ENCODE results near the gene GCH1.
"Not testable (repeated sequence)": the region's sequence is repeated elsewhere in the genome, so short reads cannot be mapped to it uniquely, and the experiment has no call there.

Gene GCH1

DNA sequence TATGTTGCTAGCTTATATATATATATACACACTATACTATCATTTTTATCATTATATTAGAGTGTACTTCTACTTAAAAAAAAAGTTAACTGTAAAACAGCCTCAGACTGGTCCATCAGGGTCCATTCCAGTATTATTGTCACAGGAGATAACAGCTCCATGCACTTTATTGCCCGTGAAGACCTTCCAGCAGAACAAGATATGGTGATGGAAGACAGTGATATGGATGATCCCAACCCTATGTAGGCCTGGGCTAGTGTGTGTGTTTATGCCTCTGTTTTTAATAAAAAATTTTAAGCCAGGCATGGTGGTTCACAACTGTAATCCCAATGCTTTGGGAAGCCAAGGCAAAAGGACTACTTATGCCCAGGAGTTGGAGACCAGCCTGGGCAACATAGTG is 86.2 kb downstream of the GCH1 start:
- no peak for DNase-seq

DNA sequence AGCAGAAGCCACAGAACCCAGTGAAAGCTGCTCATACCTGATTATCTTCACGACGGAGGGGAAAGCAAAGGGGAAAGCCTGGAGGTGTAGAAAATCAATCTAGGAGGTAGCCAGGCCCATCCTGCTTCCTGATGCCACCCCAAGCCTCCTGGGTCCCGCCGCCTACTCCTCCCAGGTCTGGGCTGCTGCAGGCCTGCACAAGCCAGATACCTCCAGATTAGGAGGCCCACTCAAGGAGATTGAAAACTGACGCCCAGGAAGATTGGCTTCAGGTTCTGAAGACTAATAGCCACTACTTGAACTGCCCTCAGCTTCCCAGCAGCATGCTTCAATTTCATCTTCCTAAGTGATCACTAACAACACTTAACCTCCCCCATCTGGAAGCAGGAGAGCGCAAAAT is 87.1 kb downstream of the GCH1 start:
- DNase-seq: no peak

DNA sequence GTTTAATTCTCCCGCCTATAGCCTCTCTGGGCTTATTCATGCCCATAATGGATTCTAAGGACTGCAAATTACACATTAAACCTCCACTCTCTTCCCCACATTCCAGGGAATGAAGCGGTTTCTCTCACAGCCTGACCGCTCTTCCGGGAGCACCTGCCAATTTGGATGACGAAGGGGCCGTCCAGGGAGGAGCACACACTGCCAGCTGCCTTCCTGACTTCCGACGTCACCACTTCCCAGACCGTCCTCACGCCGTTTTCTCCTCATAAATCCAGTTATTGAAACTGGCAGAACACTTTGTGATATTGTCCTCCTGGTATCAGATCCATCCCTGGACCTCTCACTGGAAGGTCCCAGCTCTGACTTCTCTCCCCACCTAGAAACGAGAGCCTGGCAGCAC is 87.6 kb downstream of the GCH1 start:
- DNase-seq: peak; percentile 46

DNA sequence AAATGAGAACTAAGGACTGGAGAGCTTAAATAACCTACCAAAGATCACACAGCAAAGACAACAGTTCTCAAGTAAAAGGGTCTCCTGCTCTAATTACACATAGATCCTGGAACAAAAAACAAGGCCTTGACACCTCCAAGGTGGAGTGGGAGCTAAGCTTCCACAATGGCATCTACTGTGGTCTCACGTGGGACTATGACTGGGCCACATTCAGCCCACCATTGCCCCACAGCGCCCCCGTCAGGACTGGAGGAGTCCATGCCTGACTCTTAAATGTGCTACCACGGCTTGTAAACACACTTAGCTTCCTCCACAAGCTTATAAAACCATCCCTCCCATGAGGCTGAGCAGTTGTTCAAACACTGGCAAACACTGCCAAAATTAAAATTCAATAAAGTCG is 88.5 kb downstream of the GCH1 start:
- DNase-seq: peak; percentile 11

DNA sequence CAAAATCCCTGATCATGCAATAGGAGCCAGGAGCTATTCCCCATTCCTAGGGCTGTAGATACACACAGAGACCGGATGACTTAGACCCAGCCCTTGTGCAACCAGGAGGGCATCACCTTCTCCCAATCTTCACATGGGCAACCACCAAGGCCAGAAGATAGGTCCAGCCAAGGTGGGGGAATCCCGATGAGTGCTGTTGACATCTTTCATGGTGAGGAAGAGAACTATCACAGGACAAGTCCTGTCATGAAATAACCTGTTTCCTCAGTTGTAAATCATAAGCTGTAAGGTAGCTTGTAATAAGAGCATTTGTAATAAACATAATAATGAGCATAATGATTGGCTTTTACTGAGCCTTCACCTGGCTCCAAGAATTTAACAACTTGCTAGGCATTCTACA is 89.5 kb downstream of the GCH1 start:
- DNase-seq: no peak

DNA sequence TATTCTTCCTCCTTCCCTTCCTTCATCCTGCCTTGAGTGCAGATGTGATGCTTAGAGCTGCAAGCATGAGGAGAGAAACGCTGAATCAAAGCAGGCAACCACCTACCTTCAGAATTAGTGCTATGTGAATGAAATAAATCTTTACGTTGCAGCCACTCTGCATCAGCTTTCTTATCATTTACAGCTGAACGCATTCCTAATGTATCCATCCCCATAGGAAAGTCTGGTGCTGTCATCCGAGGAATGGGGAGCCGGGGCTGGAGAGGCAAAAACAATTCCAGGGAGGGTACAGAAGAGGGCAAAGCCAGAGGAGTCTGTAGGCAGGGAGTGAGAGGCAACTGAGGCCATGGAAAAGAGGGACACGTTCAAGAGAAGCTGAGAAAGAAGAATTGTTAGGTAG is 90.0 kb downstream of the GCH1 start:
- no peak for DNase-seq

DNA sequence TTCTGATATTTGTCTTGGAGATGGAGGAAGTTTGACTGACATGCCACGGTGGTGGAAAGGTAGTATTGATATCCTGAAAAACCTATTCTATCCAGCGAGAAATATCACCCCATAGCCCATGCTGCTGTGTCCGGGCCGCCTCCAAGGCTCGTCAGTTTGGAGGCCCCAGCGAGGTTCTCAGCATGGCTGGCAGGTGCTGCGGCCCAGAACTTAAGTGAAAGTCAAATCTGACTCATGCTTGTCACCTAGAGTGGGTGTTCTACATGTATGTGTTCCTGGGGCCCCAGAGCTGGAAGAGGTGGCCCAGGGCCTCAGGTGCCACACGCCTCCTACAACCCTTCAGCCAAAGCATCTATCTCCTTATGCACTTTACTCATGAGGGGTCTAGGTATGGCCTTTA is 92.9 kb downstream of the GCH1 start:
- DNase-seq: no peak

DNA sequence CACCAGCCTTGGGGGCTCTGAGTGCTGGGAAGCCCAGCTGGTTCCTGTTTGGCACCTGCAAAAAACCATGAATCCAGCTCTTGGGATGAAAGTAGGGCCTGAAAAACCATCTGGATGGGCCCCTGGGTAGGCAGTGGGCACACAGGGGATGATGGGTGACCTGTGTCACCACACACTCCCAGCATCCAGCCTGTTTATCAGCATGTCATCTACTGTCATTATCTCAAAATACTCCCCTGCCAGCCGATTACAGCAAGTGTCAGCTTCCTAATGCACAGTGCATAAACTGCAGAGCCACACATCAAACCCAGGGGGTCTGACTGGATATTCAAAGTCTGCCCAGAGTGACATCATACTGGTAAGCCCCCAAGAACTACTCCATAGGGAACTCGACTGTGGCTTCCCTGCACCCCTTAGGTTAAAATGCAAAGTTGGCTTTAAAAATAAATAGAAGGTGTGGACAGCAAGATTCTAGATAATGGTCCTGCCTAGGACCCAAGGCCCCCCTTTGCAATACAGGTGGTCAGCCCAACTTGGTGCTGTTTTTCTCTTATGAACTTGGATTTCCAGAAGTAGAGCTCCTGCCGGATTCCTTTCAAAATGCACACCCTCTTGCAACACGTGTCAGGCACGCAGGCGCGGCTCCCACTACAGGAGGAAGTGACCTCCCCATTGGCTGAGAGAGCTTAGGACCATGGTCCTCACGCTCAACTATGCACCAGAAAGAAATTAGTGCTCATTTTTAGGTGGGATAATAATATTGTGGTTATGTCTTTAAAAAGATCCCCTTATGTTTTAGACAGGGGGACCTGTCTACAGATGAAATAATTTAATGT is 94.1 kb downstream of the GCH1 start:
- no peak for DNase-seq

DNA sequence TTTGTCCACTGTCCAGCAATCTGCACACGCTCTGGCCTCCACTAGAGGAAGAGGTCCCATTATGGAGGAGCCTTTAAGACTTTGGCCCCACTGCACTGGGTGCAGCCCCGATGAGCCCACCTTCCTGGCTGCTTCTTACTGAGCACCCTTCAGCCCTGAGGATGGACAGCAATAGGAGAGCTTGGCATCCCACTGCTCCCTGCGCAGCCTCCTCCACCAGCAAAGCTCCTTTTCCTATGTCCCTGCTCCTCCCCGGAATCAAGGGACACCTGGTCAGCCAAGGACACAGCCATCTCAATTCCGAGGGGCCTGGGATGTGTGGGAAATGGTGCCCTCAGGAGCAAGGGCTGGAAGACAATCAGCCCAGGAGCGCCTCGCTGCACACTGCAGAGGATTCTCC is 94.7 kb downstream of the GCH1 start:
- no peak for DNase-seq

DNA sequence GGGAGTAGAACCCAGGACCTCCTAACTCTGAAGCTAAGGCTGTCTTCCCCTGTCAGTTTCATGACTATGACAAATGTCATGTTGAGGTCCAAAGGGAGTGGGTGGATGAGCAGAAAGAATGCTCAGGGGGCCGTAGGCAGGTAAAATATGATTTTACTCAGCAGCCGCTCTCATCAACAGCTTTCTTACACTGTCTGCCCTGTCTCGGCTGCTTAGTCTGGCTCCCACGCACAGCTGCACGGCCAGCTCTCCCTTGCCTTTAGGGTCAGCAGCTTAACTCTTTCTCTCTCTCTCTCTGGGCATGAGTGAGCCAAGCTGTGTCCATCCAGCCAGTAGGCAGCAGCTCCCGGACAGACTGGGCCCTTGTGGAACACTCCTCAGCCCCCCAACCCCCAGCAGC is 95.2 kb downstream of the GCH1 start:
- no peak for DNase-seq

DNA sequence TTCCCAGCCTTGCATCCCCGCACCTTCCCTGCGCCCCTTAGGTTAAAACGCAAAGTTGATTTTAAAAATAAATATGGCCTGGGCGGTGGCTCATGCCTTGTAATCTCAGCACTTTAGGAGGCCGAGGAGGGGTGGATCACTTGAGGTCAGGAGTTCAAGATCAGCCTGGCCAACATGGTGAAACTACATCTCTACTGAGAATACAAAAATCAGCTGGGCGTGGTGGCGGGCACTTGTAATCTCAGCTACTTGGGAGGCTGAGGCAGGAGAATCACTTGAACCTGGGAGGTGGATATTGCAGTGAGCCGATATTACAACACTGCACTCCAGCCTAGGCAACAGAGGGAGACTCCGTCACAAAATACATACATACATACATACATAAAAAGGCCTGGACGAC is 96.0 kb downstream of the GCH1 start:
- no peak for DNase-seq

DNA sequence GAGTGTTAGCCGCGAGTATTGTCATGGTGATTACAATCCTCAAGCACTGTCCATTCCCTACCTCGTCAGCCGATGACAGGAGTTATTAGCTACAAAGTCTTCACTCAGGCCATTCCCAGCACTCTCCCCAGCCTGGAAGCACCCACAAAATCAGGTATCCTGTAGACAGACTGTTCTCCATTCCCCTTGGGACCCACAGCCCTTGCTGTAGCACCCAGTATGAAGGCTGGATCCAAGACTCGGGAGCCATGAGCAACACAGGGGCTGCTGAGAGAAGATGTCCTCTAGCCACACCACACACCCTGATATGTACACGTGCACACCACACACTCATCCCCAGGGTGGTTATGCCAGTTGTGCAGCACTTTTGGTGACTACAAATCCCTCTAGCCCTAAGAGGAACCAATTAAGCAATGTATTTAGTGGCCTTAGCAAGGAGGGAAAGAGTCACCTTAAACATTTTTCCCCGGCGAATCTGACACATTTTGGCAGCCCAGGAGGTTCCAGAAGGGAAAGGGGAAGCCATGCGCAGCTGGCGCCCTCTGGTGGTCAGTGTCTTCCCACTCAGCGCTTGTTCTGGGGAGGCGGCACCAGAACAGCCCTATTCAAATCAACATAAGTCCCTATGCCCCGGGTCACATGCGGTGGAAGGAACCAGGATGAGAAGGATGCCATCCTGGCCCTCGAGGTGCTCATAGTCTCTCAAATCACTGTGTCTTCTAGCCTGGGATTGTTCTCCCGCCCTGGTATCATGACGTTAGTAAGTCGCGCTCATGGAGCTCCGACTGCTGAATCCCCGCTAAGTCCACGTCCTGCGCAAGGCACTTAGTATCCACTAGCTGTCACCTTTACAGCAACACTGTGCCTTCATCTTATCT is 96.9 kb downstream of the GCH1 start:
- peak; percentile 35 for DNase-seq

DNA sequence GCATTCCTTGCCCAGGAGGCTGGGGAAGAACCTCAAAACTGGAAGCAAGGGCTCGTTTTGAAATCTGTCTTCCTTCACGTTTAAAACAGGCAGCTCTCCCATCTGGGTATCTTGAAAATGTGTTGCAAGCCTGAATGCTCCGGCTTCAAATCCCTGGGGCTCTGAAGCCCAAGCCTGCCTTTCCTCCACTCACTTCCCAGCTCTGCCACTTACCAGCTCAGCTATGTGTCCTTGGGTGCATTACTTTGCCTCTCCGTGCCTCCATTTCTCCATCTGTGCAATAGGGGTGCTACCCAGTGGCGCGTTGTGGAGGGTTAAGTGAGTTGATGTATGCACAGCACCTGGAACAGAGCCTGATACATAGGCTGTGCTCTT is 97.6 kb downstream of the GCH1 start:
- DNase-seq: no peak

DNA sequence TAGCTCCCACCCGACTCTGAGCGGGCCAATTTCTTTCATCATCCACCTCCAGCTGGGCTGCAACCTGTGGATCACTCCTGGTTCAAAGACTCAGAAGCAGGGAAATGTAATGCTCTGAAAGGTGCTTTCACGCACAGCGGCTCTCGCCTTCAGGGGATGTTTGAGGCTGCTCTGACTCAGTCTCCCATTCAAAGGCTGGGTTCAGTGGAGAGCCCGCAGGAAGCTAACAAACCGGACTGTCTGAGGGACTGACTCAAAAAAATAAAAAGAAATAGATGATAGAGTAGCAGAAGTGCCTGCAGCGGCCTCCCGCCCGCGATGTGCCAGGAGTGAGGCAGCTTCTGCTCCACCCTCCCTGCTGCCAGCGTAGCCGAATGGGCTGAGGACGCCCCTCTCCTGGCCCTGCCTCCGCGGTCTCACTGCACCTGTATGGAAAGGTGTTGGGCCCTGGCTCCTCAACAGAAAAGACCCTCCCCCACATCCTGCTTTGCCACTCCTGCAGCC is 98.0 kb downstream of the GCH1 start:
- DNase-seq: no peak

DNA sequence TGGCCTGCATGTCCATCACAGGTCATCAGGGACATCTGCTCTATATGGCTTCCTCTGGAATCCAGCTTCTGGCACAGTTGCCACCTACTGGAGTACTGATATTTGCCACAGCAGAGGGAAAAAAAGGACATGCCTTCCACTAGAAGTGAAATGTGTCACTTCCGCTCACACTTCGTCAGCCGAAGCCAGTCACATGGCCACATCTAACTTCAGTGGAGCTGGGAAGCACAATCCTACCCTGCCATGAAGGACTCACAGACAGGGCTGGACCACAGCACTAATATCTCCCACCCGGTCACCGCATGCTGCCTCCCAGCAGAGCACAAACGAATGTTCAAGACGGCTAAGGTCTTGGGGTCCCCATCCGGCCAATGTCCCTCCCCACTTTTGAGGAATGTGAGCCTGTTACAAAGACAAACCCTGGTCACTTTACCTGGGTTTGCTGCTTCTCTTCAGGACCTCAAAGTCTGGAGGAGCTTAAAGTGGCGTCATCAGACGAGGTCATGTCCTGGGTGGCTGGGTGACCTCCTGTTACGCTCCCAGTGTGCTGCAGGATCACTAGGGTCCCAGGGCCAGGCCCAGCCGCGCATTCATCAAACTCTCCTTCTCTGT is 98.6 kb downstream of the GCH1 start:
- DNase-seq: no peak

DNA sequence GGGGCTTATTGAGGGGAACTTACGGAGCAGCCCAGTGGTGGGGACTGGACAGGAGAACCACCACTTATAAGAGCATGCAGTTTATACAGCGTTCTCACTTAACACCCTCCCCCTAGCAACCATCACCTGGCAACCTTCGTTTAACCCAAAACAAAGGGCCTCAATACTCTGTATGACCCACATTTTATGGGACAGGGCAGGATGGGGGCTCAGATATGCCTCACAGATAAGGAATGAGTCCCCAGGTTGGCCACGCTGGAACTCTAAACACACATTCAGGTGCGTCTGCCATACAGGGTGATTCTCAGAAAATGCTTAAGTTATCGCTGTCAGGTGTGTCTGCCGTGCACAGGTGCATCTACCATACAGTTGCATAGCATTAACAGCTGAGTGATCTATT is 99.2 kb downstream of the GCH1 start:
- DNase-seq: no peak

DNA sequence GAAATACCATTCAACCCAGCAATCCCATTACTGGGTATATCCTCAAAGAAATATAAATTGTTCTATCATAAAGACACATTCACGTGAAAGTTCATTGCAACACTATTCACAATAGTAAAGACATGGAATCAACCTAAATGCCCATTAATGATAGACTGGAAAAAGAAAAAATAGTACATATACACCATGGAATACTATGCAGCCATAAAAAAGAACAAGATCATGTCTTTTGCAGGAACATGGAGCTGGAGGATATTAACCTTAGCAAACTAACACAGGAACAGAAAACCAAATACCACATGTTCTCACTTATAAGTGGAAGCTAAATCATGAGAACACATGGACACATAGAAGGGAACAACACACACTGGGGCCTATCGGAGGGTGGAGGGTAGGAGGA is 101.1 kb downstream of the GCH1 start:
- not testable (repeated sequence) for DNase-seq

DNA sequence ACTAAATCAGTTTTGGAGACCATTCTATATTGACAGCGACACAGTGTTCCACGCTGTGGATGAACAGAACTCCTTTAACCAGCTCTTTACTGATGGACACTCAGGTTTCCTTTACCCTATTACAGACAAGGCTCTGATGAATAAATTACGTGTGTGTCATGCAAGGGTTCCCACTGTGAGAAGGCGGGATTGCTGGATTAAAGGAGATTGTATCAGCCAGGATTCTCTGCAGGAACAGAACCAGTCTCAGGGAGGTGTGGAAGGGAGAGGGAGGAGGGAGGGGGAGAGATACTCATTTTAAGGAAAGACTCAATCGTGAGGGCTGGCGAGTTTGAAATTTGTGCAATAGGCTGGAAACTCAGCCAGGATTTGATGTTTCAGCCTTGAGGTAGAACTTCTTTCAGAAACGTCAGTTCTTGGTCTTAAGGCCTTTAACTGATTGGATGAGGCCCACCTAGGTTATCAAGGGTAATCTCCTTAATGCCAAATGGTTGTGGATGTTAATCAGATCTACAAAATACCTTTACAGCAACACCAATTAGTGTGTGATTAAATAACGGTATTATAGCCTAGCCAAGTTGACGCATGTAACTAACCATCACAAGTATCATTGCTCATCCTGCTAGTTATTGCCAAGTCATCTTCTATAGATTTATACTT is 104.0 kb downstream of the GCH1 start:
- DNase-seq: no peak

DNA sequence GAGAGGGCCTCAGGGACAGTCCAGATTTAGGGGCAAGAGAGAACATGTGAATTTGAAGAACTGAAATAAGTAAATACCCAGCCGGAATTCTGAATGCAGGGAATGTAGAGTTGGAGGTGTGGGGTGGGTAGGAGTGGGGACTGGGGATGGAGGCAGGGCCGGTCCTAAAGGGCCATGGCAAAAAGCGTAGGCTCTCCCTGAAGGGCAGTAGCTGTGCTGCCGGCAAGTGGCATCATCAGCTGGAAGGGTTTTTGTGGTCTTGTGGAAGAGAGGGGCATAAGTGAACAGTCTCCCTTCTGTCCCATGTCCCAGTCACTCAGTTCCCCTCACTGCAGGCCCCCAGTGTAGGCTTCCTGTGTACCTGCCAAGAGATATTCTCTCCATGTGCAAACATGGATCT is 104.6 kb downstream of the GCH1 start:
- no peak for DNase-seq

DNA sequence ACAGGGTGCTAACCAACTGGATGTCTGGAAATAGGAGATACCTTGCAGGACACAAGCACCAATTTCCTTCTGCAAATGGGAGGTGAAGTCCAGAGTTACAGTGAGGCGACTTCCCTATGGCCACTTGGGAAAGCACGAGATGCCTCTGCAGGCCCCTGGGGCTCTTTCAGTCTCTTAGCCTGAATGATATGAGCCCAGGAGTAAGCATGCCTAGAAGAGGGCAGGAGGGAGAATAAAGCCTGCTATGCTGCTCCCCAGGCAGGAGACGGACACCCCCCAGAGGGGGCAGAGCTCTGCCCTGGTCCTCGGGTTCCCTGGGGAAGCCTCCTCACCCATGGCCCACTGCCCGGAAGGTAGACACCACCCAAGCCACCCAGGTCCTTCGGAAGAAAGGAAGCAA is 105.1 kb downstream of the GCH1 start:
- DNase-seq: no peak

DNA sequence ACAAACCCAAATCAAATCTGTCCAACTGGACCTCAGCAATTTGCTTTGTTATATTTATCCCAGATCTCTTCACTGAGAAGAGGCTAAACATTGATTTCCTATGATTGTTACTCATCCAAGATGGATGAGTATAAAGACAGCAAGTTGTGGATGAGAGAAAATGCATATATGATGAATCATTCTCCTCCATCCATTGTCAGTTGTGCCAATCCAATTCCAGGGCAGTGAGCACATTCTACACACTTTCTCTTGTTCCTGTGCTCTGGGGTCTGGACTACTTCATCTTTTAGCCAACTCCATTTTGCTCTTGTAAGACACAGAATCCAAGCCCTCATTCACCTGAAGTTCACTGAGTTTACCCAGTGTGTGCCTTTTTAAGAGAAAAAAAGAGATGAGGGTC is 105.7 kb downstream of the GCH1 start:
- DNase-seq: no peak

DNA sequence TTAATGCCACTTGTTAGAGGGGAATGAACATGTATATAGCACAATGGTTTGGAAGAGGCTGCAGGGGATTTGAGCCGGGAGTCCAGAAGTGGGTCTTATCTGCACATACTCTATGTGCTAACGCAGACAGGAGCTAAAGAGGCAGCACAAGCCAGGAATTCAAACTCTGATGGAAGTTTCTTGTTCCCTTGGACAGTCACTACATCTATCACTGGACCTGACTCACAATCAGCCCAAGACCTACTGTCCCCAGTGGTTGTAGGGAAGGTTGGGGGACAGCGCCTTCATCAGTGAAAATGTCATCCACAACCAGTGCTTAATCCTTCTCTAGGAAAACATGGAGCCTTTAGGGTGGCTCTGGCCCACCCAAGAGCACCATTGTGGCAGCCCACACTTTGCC is 107.8 kb downstream of the GCH1 start:
- no peak for DNase-seq

DNA sequence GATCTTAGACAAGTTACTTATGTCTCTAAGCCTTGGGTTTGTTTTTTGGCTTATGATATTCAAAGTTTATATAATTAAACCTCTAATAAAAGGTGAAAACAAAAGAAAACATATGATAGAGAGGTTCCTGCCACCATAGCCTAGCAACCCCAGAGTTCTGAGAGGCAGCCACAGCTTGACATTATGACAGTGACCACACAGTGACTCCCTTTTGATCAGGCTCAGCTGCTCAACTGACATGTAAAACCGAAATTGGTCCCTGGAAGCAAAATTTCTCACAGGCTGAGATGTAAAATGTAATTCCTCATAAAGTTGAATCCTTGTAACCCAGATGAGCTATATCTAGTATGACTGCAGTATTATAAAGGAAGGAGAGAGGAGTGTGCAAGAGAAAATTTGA is 108.5 kb downstream of the GCH1 start:
- no peak for DNase-seq
